ENCODE data around the gene CNN1. TPM values are rescaled to one million over a fixed set of nuclear protein-coding genes. Genes with fewer than 3 reads are reported as not detected.

The CNN1 gene
- not detected in 2 replicates for total RNA-seq

- Histone ChIP-seq H3K36me3 (ENCODE audit: control insufficient read depth, insufficient read depth, low read length) (no peaks in the 10 kb centered on the region), H3K27me3 (ENCODE audit: control insufficient read depth, insufficient read depth, low read length) (peaks cover 8% of the 10 kb centered on the region), H3K4me3 (ENCODE audit: low read depth, low read length) (no peak within 1 kb of the TSS)
- FAIRE-seq (no peak), DNase-seq (ENCODE audit: low read depth) (no peak)
- no peak for TF ChIP-seq CTCF (IDR thresholded peaks at IDR 0.05; ENCODE audit: insufficient read depth, low read length, severe bottlenecking)
These were observed at the start of gene CNN1 for GRCh38 chr19:11538232-11539036. Gene CNN1 (plus strand): TSS chr19:11538851. CDS start chr19:11538928, 77 bp downstream.

DNA sequence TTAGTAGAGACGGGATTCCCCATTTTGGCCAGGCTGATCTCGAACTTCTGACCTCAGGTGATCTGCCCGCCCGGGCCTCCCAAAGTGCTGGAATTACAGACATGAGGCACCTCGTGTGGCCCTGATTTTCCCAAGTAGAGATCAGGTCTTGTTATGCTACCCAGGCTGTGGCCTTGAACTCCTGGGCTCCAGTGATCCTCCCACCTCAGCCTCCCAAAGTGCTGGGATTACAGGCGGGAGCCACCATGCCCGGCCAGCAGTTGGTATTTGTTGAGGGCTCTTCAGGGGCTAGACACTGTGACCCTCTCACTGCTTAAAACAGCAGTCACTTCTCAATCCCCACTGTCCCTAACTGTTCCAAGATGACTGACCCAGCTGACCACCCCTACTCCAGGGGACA lies 49.3 kb upstream of the CNN1 start:
- H3K36me3 ChIP-seq (ENCODE audit: control insufficient read depth, insufficient read depth, low read length) = no peaks in the 10 kb centered on the region
- no peak for FAIRE-seq
- no peak overlapping the region for H3K4me3 ChIP-seq (ENCODE audit: low read depth, low read length)
- H3K27me3 ChIP-seq (ENCODE audit: control insufficient read depth, insufficient read depth, low read length) = no peaks in the 10 kb centered on the region
- no peak for DNase-seq (ENCODE audit: low read depth)
- no peak for TF ChIP-seq CTCF (IDR thresholded peaks at IDR 0.05; ENCODE audit: insufficient read depth, low read length, severe bottlenecking)

DNA sequence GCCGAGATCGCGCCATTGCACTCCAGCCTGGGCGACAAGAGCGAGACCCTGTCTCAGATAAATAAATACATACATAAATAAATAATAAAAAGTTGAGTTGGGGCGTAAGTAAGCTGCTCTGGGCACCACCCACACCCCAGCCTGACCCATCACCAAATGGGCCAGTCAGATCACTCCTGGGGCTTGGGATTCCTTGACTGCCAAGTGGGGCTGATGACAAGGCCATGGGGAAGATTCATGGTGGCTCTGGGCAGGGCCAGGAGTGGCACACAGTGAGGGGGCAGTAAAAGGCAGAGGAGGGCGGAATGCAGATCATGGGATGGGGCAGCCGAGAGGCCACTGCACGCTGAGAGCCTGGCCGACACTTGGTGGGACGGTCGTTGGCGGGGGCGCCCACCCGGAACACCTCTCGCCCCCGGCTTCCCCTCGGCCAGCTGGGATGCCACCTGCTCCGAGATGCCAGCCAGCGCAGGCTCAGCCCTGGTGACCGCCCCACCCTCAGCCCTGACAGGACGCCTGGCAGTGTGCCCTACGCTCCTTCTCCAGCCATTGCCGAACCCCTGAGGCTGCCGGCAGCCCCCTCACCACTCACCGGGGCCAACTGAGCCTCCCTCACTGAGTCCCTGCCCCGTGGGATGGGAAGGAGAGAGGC lies 43.9 kb upstream of the CNN1 start:
- no peak overlapping the region for H3K4me3 ChIP-seq (ENCODE audit: low read depth, low read length)

GRCh38 chr19:11495481-11495880 lies 43.2 kb upstream of the CNN1 start:
- TF ChIP-seq CTCF (IDR thresholded peaks at IDR 0.05; ENCODE audit: insufficient read depth, low read length, severe bottlenecking) = no peak
- H3K36me3 ChIP-seq (ENCODE audit: control insufficient read depth, insufficient read depth, low read length) = peaks cover 8% of the 10 kb centered on the region
- no peak for FAIRE-seq

More for the DNA sequence above, 43.9 kb upstream of the CNN1 start:
- Histone ChIP-seq H3K36me3 (ENCODE audit: control insufficient read depth, insufficient read depth, low read length) (peaks cover 8% of the 10 kb centered on the region), H3K27me3 (ENCODE audit: control insufficient read depth, insufficient read depth, low read length) (no peaks in the 10 kb centered on the region)
- no peak for TF ChIP-seq CTCF (IDR thresholded peaks at IDR 0.05; ENCODE audit: insufficient read depth, low read length, severe bottlenecking)
- FAIRE-seq = no peak
- no peak for DNase-seq (ENCODE audit: low read depth)

GRCh38 chr19:11495885-11496284 lies 42.8 kb upstream of the CNN1 start:
- no peak for TF ChIP-seq CTCF (IDR thresholded peaks at IDR 0.05; ENCODE audit: insufficient read depth, low read length, severe bottlenecking)
- Histone ChIP-seq H3K36me3 (ENCODE audit: control insufficient read depth, insufficient read depth, low read length) (peaks cover 8% of the 10 kb centered on the region), H3K27me3 (ENCODE audit: control insufficient read depth, insufficient read depth, low read length) (no peaks in the 10 kb centered on the region), H3K4me3 (ENCODE audit: low read depth, low read length) (no peak overlapping the region)
- FAIRE-seq (no peak), DNase-seq (ENCODE audit: low read depth) (no peak)

More at GRCh38 chr19:11495481-11495880, 43.2 kb upstream of the CNN1 start:
- no peak overlapping the region for H3K4me3 ChIP-seq (ENCODE audit: low read depth, low read length)
- no peak for DNase-seq (ENCODE audit: low read depth)
- H3K27me3 ChIP-seq (ENCODE audit: control insufficient read depth, insufficient read depth, low read length) = no peaks in the 10 kb centered on the region

Measured in bronchial epithelial cell (primary cell).